ENCODE measurements around the gene SH3D21. TPM values are rescaled to one million over a fixed set of nuclear protein-coding genes. Genes with fewer than 3 reads are reported as not detected.

The SH3D21 gene
- total RNA-seq, 2 experiments from 2014 or later: 1.9 to 2.6 TPM

- Histone ChIP-seq H3K9me3 (ENCODE audit: control insufficient read depth in 1 of 2, insufficient read depth in 1 of 2, low read length in 2 of 2) (no peaks in the 10 kb centered on the region), H3K27me3 (ENCODE audit: control insufficient read depth in 1 of 2, insufficient read depth in 2 of 2, low read length in 2 of 2) (no peaks in the 10 kb centered on the region), H3K27ac (ENCODE audit: low read depth in 1 of 2, low read length in 2 of 2) (no peak overlapping the region), H3K36me3 (ENCODE audit: insufficient read depth, low read length) (peaks cover 71% of the 10 kb centered on the region), H3K4me3 (ENCODE audit: low read length) (no peak overlapping the region), H3K4me1 (ENCODE audit: insufficient read depth, low read length) (peaks cover 23% of the 10 kb centered on the region)
- Mint-ChIP-seq H3K4me3 (no peak overlapping the region), H3K27ac (no peak overlapping the region), H3K36me3 (ENCODE audit: low read depth) (peaks cover 71% of the 10 kb centered on the region), H3K9me3 (no peaks in the 10 kb centered on the region), H3K27me3 (no peaks in the 10 kb centered on the region), H3K4me1 (ENCODE audit: low read depth) (peaks cover 26% of the 10 kb centered on the region)
- CTCF ChIA-PET: no interaction called here
- DNase-seq: peak in 2 of 14 experiments; percentile 39 to 43
- no peak for ATAC-seq (ENCODE audit: poor library complexity)
- TF ChIP-seq, protein P1, sequence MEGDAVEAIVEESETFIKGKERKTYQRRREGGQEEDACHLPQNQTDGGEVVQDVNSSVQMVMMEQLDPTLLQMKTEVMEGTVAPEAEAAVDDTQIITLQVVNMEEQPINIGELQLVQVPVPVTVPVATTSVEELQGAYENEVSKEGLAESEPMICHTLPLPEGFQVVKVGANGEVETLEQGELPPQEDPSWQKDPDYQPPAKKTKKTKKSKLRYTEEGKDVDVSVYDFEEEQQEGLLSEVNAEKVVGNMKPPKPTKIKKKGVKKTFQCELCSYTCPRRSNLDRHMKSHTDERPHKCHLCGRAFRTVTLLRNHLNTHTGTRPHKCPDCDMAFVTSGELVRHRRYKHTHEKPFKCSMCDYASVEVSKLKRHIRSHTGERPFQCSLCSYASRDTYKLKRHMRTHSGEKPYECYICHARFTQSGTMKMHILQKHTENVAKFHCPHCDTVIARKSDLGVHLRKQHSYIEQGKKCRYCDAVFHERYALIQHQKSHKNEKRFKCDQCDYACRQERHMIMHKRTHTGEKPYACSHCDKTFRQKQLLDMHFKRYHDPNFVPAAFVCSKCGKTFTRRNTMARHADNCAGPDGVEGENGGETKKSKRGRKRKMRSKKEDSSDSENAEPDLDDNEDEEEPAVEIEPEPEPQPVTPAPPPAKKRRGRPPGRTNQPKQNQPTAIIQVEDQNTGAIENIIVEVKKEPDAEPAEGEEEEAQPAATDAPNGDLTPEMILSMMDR (IDR thresholded peaks at IDR 0.05): no peak
- POLR2A ChIA-PET: interaction anchor here (0.6 to 7.0 kb wide), 4 partner anchors 11 to 379 kb away, joined by 3 to 73 read pairs (median 12); partner anchors contain the start of gene STK40
- intact Hi-C loops (cut with DNase I, micrococcal nuclease): no loop called here
Measured at GRCh38 chr1:36349241-36349671, 43.1 kb downstream of the SH3D21 start.

DNA sequence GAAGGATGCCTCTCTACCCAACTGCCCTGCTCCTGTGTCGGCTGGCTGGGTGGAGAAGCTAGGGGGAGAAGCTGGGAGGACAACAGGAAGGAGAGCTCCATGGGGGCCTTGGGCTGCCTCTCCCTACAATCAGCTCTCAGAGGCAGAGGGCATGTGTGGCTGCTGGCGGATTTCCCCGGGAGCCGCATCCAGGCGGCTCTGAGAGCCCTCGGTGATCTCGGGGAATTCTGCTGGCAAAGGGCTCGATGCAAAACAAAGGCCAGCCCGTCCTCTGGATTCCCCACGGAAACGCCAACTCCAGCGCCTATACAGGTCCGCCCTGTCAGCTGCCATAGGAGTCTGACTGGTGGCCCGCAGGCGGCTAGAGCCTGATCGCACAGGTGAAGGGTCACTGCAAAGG, 43.7 kb downstream of the SH3D21 start:
- peaks cover 23% of the 10 kb centered on the region for H3K4me1 ChIP-seq (ENCODE audit: insufficient read depth, low read length)
- Mint-ChIP-seq H3K9me3 (no peaks in the 10 kb centered on the region), H3K4me1 (ENCODE audit: low read depth) (peaks cover 26% of the 10 kb centered on the region), H3K27ac (no peak overlapping the region), H3K4me3 (no peak overlapping the region), H3K36me3 (ENCODE audit: low read depth) (peaks cover 71% of the 10 kb centered on the region), H3K27me3 (no peaks in the 10 kb centered on the region)
- intact Hi-C loops (cut with DNase I, micrococcal nuclease): loop anchor here in 1 of 2 experiments (2.0 to 5.0 kb wide), 2 partner anchors 19 to 43 kb away; partner anchors contain the start of gene SH3D21
- H3K36me3 ChIP-seq (ENCODE audit: insufficient read depth, low read length): peaks cover 71% of the 10 kb centered on the region
- H3K27me3 ChIP-seq (ENCODE audit: control insufficient read depth in 1 of 2, insufficient read depth in 2 of 2, low read length in 2 of 2): no peaks in the 10 kb centered on the region
- no peaks in the 10 kb centered on the region for H3K9me3 ChIP-seq (ENCODE audit: control insufficient read depth in 1 of 2, insufficient read depth in 1 of 2, low read length in 2 of 2)
- TF ChIP-seq, protein P1 (IDR thresholded peaks at IDR 0.05): no peak
- ATAC-seq (ENCODE audit: poor library complexity): no peak
- H3K27ac ChIP-seq (ENCODE audit: low read depth in 1 of 2, low read length in 2 of 2): peak overlapping the region in 1 of 2 donors; percentile 52
- POLR2A ChIA-PET: interaction anchor here (1.1 to 7.0 kb wide), 5 partner anchors 10 to 100 kb away, joined by 3 to 73 read pairs (median 9); partner anchors contain the start of genes OSCP1 and STK40
- CTCF ChIA-PET: interaction anchor here (2.0 kb wide), 1 partner anchor 7 kb away, joined by 8 read pairs; no protein-coding TSS in a partner anchor
- no peak overlapping the region for H3K4me3 ChIP-seq (ENCODE audit: low read length)
- DNase-seq: no peak

GRCh38 chr1:36350659-36351226, 44.6 kb downstream of the SH3D21 start:
- H3K36me3 ChIP-seq (ENCODE audit: insufficient read depth, low read length): peaks cover 71% of the 10 kb centered on the region
- TF ChIP-seq, protein P1 (IDR thresholded peaks at IDR 0.05): no peak
- peak overlapping the region; percentile 76 for H3K4me3 Mint-ChIP-seq
- H3K4me1 Mint-ChIP-seq (ENCODE audit: low read depth): peaks cover 26% of the 10 kb centered on the region
- no peak overlapping the region for H3K4me3 ChIP-seq (ENCODE audit: low read length)
- peaks cover 71% of the 10 kb centered on the region for H3K36me3 Mint-ChIP-seq (ENCODE audit: low read depth)
- ATAC-seq (ENCODE audit: poor library complexity) (peak; percentile 99), DNase-seq (peak; percentile 23 to 82 (median 56))
- no peaks in the 10 kb centered on the region for H3K27me3 Mint-ChIP-seq
- peak overlapping the region; percentile 95 for H3K27ac Mint-ChIP-seq
- H3K27ac ChIP-seq (ENCODE audit: low read depth in 1 of 2, low read length in 2 of 2): peak overlapping the region; percentile 48 to 52
- ChIA-PET POLR2A (interaction anchor here (0.6 to 7.0 kb wide), 12 partner anchors 8 to 168 kb away, joined by 3 to 73 read pairs (median 4); partner anchors contain the start of genes MRPS15, OSCP1, STK40 and THRAP3), CTCF (interaction anchor here (2.0 kb wide), 1 partner anchor 8 kb away, joined by 8 read pairs; no protein-coding TSS in a partner anchor)
- intact Hi-C loops (cut with DNase I, micrococcal nuclease): loop anchor here in 1 of 2 experiments (2.0 to 5.0 kb wide), 2 partner anchors 18 to 43 kb away; partner anchors contain the start of gene SH3D21
- peaks cover 23% of the 10 kb centered on the region for H3K4me1 ChIP-seq (ENCODE audit: insufficient read depth, low read length)
- no peaks in the 10 kb centered on the region for H3K9me3 Mint-ChIP-seq
- H3K27me3 ChIP-seq (ENCODE audit: control insufficient read depth in 1 of 2, insufficient read depth in 2 of 2, low read length in 2 of 2): no peaks in the 10 kb centered on the region
- no peaks in the 10 kb centered on the region for H3K9me3 ChIP-seq (ENCODE audit: control insufficient read depth in 1 of 2, insufficient read depth in 1 of 2, low read length in 2 of 2)
